ENCODE data around the gene IDS.
A peak's percentile ranks its signal among the peaks of the same experiment; 100 is the strongest.

IDS gene

GRCh38 chrX:149458586-149458985 lies 46.5 kb downstream of the IDS start:
- no peak for DNase-seq (ENCODE audit: low spot score)

GRCh38 chrX:149456476-149457245 lies 48.4 kb downstream of the IDS start:
- no peak for DNase-seq (ENCODE audit: low spot score)

- no peak for DNase-seq (ENCODE audit: low spot score)
Measured at GRCh38 chrX:149455934-149456333, 49.2 kb downstream of the IDS start.

GRCh38 chrX:149453906-149454822 lies 50.9 kb downstream of the IDS start:
- DNase-seq (ENCODE audit: low spot score): peak; percentile 10

GRCh38 chrX:149453030-149453429 lies 52.1 kb downstream of the IDS start:
- DNase-seq (ENCODE audit: low spot score): peak; percentile 69

GRCh38 chrX:149433451-149433850 lies 71.7 kb downstream of the IDS start:
- no peak for DNase-seq (ENCODE audit: low spot score)

- no peak for DNase-seq (ENCODE audit: low spot score)
Measured at GRCh38 chrX:149433051-149433450, 72.1 kb downstream of the IDS start.
